ENCODE results near the gene SEC23B. TPM values are rescaled to one million over a fixed set of nuclear protein-coding genes. Genes with fewer than 3 reads are reported as not detected.
"Not testable (repeated sequence)": the region's sequence is repeated elsewhere in the genome, so short reads cannot be mapped to it uniquely, and the experiment has no call there.

Gene SEC23B
- polyA plus RNA-seq, 2 donors, result 5.8 to 26.0 TPM

GRCh38 chr20:18496740-18497592 is 10.8 kb upstream of the SEC23B start, which contains the start of gene RBBP9:
Gene RBBP9 (minus strand): TSS chr20:18497225. CDS start chr20:18497167, 58 bp downstream.
- Histone ChIP-seq H3K4me3 (ENCODE audit: low read depth in 1 of 2, low read length in 2 of 2) (peak within 1 kb of the TSS; percentile 98), H3K27me3 (ENCODE audit: control insufficient read depth in 1 of 2, insufficient read depth in 2 of 2, low read length in 2 of 2) (no peaks in the 10 kb centered on the region), H3K9me3 (ENCODE audit: control insufficient read depth in 2 of 2, insufficient read depth in 1 of 2, low read depth in 1 of 2, low read length in 1 of 2) (no peaks in the 10 kb centered on the region), H3K36me3 (ENCODE audit: control insufficient read depth in 2 of 2, insufficient read depth in 2 of 2, low read length in 1 of 2) (peaks cover 0 to 2% of the 10 kb centered on the region in 2 donors), H3K27ac (ENCODE audit: low read depth in 2 of 2, low read length in 1 of 2) (peak within 1 kb of the TSS; percentile 54 to 66), H3K4me1 (ENCODE audit: control insufficient read depth in 2 of 2, insufficient read depth in 2 of 2, low read length in 1 of 2) (peaks cover 0 to 3% of the 10 kb centered on the region in 2 donors)
- WGBS, 2 donors, result 2 to 3% methylated on average over 31 of the region's 31 CpGs

DNA sequence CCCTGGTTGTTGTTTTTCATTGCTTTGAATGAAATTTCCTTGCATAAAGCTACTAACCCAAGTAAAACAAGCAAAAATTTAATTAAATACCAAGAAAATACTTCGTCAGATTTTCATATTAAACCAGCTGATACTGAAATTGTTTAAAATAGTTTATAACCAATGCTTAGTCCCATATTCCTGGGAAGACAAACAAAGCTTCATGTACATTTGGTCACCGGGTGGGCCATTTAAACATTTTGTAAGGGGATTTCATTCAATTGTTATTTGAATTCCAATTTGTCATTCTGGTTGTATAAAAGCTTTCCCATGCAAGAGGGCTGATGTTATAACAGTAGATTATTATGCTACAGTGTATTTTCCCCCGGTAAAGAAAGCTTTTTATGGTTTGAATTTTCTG is 10.1 kb upstream of the SEC23B start:
- 79 to 85% methylated on average over 3 of the region's 3 CpGs for WGBS, 2 donors
- peaks cover 0 to 2% of the 10 kb centered on the region in 2 donors for H3K36me3 ChIP-seq (ENCODE audit: control insufficient read depth in 2 of 2, insufficient read depth in 2 of 2, low read length in 1 of 2)
- peaks cover 0 to 3% of the 10 kb centered on the region in 2 donors for H3K4me1 ChIP-seq (ENCODE audit: control insufficient read depth in 2 of 2, insufficient read depth in 2 of 2, low read length in 1 of 2)
- H3K9me3 ChIP-seq (ENCODE audit: control insufficient read depth in 2 of 2, insufficient read depth in 1 of 2, low read depth in 1 of 2, low read length in 1 of 2), result no peaks in the 10 kb centered on the region
- H3K27me3 ChIP-seq (ENCODE audit: control insufficient read depth in 1 of 2, insufficient read depth in 2 of 2, low read length in 2 of 2), result no peaks in the 10 kb centered on the region
- H3K27ac ChIP-seq (ENCODE audit: low read depth in 2 of 2, low read length in 1 of 2), result no peak overlapping the region
- H3K4me3 ChIP-seq (ENCODE audit: low read depth in 1 of 2, low read length in 2 of 2), result no peak overlapping the region

- 69 to 74% methylated on average over 1 of the region's 1 CpG for WGBS, 2 donors
Measured at GRCh38 chr20:18501672-18502071, 6.1 kb upstream of the SEC23B start.

GRCh38 chr20:18504479-18505060 is 3.2 kb upstream of the SEC23B start:
- H3K27ac ChIP-seq (ENCODE audit: low read depth in 2 of 2, low read length in 1 of 2), result no peak overlapping the region
- 64 to 76% methylated on average over 31 of the region's 31 CpGs for WGBS, 2 donors

More at GRCh38 chr20:18501672-18502071, 6.1 kb upstream of the SEC23B start:
- not testable (repeated sequence) for H3K27me3 ChIP-seq (ENCODE audit: control insufficient read depth in 1 of 2, insufficient read depth in 2 of 2, low read length in 2 of 2); H3K27ac ChIP-seq (ENCODE audit: low read depth in 2 of 2, low read length in 1 of 2); H3K9me3 ChIP-seq (ENCODE audit: control insufficient read depth in 2 of 2, insufficient read depth in 1 of 2, low read depth in 1 of 2, low read length in 1 of 2); H3K4me3 ChIP-seq (ENCODE audit: low read depth in 1 of 2, low read length in 2 of 2); H3K36me3 ChIP-seq (ENCODE audit: control insufficient read depth in 2 of 2, insufficient read depth in 2 of 2, low read length in 1 of 2); H3K4me1 ChIP-seq (ENCODE audit: control insufficient read depth in 2 of 2, insufficient read depth in 2 of 2, low read length in 1 of 2)

DNA sequence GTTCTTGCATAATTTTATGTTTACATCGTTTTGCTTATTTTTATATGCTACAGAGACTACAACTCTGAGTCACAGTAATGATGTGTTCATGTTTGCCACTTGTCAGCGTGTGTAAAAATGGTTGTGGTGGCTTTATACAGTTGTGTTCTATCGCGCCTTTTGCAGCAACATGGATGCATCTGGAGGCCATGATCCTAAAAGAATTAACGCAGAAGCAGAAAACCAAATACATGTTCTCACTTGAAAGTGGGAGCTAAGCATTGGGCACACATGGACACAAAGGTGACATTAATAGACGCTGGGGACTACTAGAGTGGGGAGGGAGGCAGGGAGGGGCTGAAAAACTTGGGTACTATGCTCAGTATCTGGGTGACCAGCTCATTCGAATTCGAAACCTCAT is 996 bp upstream of the SEC23B start:
- no peaks in the 10 kb centered on the region for H3K36me3 ChIP-seq (ENCODE audit: control insufficient read depth in 2 of 2, insufficient read depth in 2 of 2, low read length in 1 of 2)
- H3K9me3 ChIP-seq (ENCODE audit: control insufficient read depth in 2 of 2, insufficient read depth in 1 of 2, low read depth in 1 of 2, low read length in 1 of 2), result no peaks in the 10 kb centered on the region
- 64 to 65% methylated on average over 8 of the region's 8 CpGs for WGBS, 2 donors
- no peaks in the 10 kb centered on the region for H3K27me3 ChIP-seq (ENCODE audit: control insufficient read depth in 1 of 2, insufficient read depth in 2 of 2, low read length in 2 of 2)
- peak overlapping the region; percentile 81 to 83 for H3K4me3 ChIP-seq (ENCODE audit: low read depth in 1 of 2, low read length in 2 of 2)
- H3K27ac ChIP-seq (ENCODE audit: low read depth in 2 of 2, low read length in 1 of 2), result peak overlapping the region; percentile 100
- H3K4me1 ChIP-seq (ENCODE audit: control insufficient read depth in 2 of 2, insufficient read depth in 2 of 2, low read length in 1 of 2), result peaks cover 0 to 4% of the 10 kb centered on the region in 2 donors

More at GRCh38 chr20:18504479-18505060, 3.2 kb upstream of the SEC23B start:
- H3K27me3 ChIP-seq (ENCODE audit: control insufficient read depth in 1 of 2, insufficient read depth in 2 of 2, low read length in 2 of 2), result no peaks in the 10 kb centered on the region
- H3K9me3 ChIP-seq (ENCODE audit: control insufficient read depth in 2 of 2, insufficient read depth in 1 of 2, low read depth in 1 of 2, low read length in 1 of 2), result no peaks in the 10 kb centered on the region
- no peaks in the 10 kb centered on the region for H3K36me3 ChIP-seq (ENCODE audit: control insufficient read depth in 2 of 2, insufficient read depth in 2 of 2, low read length in 1 of 2)
- peaks cover 0 to 4% of the 10 kb centered on the region in 2 donors for H3K4me1 ChIP-seq (ENCODE audit: control insufficient read depth in 2 of 2, insufficient read depth in 2 of 2, low read length in 1 of 2)
- no peak overlapping the region for H3K4me3 ChIP-seq (ENCODE audit: low read depth in 1 of 2, low read length in 2 of 2)

GRCh38 chr20:18511571-18511970 is 3.8 kb downstream of the SEC23B start:
- WGBS, 2 donors, result 91 to 93% methylated on average over 1 of the region's 1 CpG
- peaks cover 0 to 4% of the 10 kb centered on the region in 2 donors for H3K36me3 ChIP-seq (ENCODE audit: control insufficient read depth in 2 of 2, insufficient read depth in 2 of 2, low read length in 1 of 2)
- H3K27ac ChIP-seq (ENCODE audit: low read depth in 2 of 2, low read length in 1 of 2), result no peak overlapping the region
- H3K9me3 ChIP-seq (ENCODE audit: control insufficient read depth in 2 of 2, insufficient read depth in 1 of 2, low read depth in 1 of 2, low read length in 1 of 2), result no peaks in the 10 kb centered on the region
- no peak overlapping the region for H3K4me3 ChIP-seq (ENCODE audit: low read depth in 1 of 2, low read length in 2 of 2)
- H3K27me3 ChIP-seq (ENCODE audit: control insufficient read depth in 1 of 2, insufficient read depth in 2 of 2, low read length in 2 of 2), result no peaks in the 10 kb centered on the region
- peaks cover 0 to 4% of the 10 kb centered on the region in 2 donors for H3K4me1 ChIP-seq (ENCODE audit: control insufficient read depth in 2 of 2, insufficient read depth in 2 of 2, low read length in 1 of 2)

- Histone ChIP-seq H3K4me3 (ENCODE audit: low read depth in 1 of 2, low read length in 2 of 2) (no peak overlapping the region), H3K36me3 (ENCODE audit: control insufficient read depth in 2 of 2, insufficient read depth in 2 of 2, low read length in 1 of 2) (peaks cover 0 to 4% of the 10 kb centered on the region in 2 donors), H3K27ac (ENCODE audit: low read depth in 2 of 2, low read length in 1 of 2) (no peak overlapping the region), H3K27me3 (ENCODE audit: control insufficient read depth in 1 of 2, insufficient read depth in 2 of 2, low read length in 2 of 2) (no peaks in the 10 kb centered on the region), H3K9me3 (ENCODE audit: control insufficient read depth in 2 of 2, insufficient read depth in 1 of 2, low read depth in 1 of 2, low read length in 1 of 2) (no peaks in the 10 kb centered on the region), H3K4me1 (ENCODE audit: control insufficient read depth in 2 of 2, insufficient read depth in 2 of 2, low read length in 1 of 2) (peaks cover 0 to 4% of the 10 kb centered on the region in 2 donors)
- 94% methylated on average over 7 of the region's 7 CpGs for WGBS, 2 donors
Measured at GRCh38 chr20:18513208-18513607, 5.5 kb downstream of the SEC23B start.

DNA sequence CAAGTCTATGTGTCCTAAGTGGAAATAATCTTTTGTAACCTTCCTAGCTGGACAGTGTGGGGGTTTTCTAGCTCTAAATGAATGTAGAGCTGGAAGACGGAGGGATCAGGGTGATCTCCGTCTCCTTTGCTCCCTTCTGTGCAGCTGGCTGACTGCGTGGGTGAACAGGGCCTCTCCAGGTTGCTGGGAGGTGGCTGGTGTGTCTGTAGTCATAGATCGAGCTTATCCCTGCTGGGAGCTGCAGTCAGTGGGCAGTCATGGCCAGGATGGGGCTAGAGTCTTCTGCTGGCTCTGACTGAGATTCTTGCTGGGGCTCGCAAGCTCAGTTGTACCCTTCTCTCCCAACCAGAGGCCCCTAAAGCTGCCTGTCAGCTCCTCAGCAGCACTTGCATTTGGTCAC is 6.4 kb downstream of the SEC23B start:
- Histone ChIP-seq H3K4me1 (ENCODE audit: control insufficient read depth in 2 of 2, insufficient read depth in 2 of 2, low read length in 1 of 2) (no peaks in the 10 kb centered on the region), H3K9me3 (ENCODE audit: control insufficient read depth in 2 of 2, insufficient read depth in 1 of 2, low read depth in 1 of 2, low read length in 1 of 2) (no peaks in the 10 kb centered on the region), H3K27ac (ENCODE audit: low read depth in 2 of 2, low read length in 1 of 2) (no peak overlapping the region), H3K27me3 (ENCODE audit: control insufficient read depth in 1 of 2, insufficient read depth in 2 of 2, low read length in 2 of 2) (no peaks in the 10 kb centered on the region), H3K36me3 (ENCODE audit: control insufficient read depth in 2 of 2, insufficient read depth in 2 of 2, low read length in 1 of 2) (peaks cover 0 to 4% of the 10 kb centered on the region in 2 donors), H3K4me3 (ENCODE audit: low read depth in 1 of 2, low read length in 2 of 2) (no peak overlapping the region)
- 90% methylated on average over 5 of the region's 5 CpGs for WGBS, 2 donors

- Histone ChIP-seq H3K4me1 (ENCODE audit: control insufficient read depth in 2 of 2, insufficient read depth in 2 of 2, low read length in 1 of 2) (no peaks in the 10 kb centered on the region), H3K4me3 (ENCODE audit: low read depth in 1 of 2, low read length in 2 of 2) (no peak overlapping the region), H3K27me3 (ENCODE audit: control insufficient read depth in 1 of 2, insufficient read depth in 2 of 2, low read length in 2 of 2) (no peaks in the 10 kb centered on the region), H3K27ac (ENCODE audit: low read depth in 2 of 2, low read length in 1 of 2) (no peak overlapping the region), H3K36me3 (ENCODE audit: control insufficient read depth in 2 of 2, insufficient read depth in 2 of 2, low read length in 1 of 2) (peaks cover 0 to 6% of the 10 kb centered on the region in 2 donors), H3K9me3 (ENCODE audit: control insufficient read depth in 2 of 2, insufficient read depth in 1 of 2, low read depth in 1 of 2, low read length in 1 of 2) (no peaks in the 10 kb centered on the region)
Measured at GRCh38 chr20:18515973-18516372, 8.2 kb downstream of the SEC23B start.

Measured in esophagus (tissue), 2 donors.